SK-N-MC (cell line): ENCODE results near the gene RGS6.

ENCODE experiments used
- EZH2 ChIP-seq: fragments of 200-600 bp; sonication (generic); IDR thresholded peaks from one replicate; pipeline ENCODE4 v1.6.1; 2017; ENCODE audit warnings: antibody characterized with exemption
- FOXP2 ChIP-seq: optimal IDR thresholded peaks from 2 replicates; pipeline ENCODE3; 2011; ENCODE audit warnings: mild to moderate bottlenecking, moderate library complexity; ENCODE audit not compliant: insufficient read depth; ENCODE audit errors: extremely low read length, control extremely low read depth
- POLR2AphosphoS5 ChIP-seq: IDR thresholded peaks from 2 replicates; pipeline ENCODE4 v1.6.1; 2012; ENCODE audit warnings: mild to moderate bottlenecking, low read depth, low read length, borderline replicate concordance

DNA sequence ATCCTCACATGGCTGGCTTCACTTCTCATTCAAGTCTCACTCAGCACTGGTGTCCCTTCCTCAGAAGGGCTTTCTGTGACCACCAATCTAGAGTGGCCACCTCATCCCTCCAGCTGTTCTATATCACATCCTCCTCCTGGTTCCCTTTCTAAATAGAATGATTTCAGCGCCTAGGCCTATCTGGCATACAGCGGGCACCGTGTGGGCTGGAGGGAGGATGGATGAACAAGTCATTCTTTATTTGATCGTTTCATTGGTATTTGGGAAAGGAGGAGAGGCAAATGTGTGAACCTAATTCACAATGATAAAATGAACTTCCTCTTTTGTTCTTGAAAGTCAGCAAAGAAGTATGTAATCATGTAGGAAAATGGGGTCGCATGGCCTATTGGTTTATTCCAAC is 567.5 kb downstream of the RGS6 start:
- TF ChIP-seq POLR2AphosphoS5 (no peak), EZH2 (no peak), FOXP2 (no peak)
